Ascending aorta (tissue), 2 donors: ENCODE measurements around the gene RNASE8. TPM values are rescaled to one million over a fixed set of nuclear protein-coding genes. Genes with fewer than 3 reads are reported as not detected.

Experiments used
- DNase-seq, 2 donors: peaks; one replicate each; pipeline ENCODE4 v3.0.0-alpha.2; 2019; ENCODE audit warnings: low spot score in 2 of 2
- H3K27ac ChIP-seq, 2 donors: fragments of 200-600 bp; sonication (generic); one replicate each; pipeline ENCODE4 v1.5.1; 2016 to 2017; ENCODE audit warnings: mild to moderate bottlenecking in 1 of 2
- H3K27me3 ChIP-seq: fragments of 200-600 bp; sonication (generic); one replicate; pipeline ENCODE4 v1.5.1; 2017
- H3K36me3 ChIP-seq, 2 donors: fragments of 200-600 bp; sonication (generic); one replicate each; pipeline ENCODE4 v1.5.1; 2016
- H3K4me1 ChIP-seq, 2 donors: fragments of 200-600 bp; sonication (generic); one replicate each; pipeline ENCODE4 v1.5.1; 2016 to 2017; ENCODE audit warnings: mild to moderate bottlenecking in 1 of 2
- H3K4me3 ChIP-seq, 2 donors: fragments of 200-600 bp; sonication (generic); one replicate each; pipeline ENCODE4 v1.5.1; 2016 to 2017; ENCODE audit warnings: mild to moderate bottlenecking in 1 of 2
- H3K9me3 ChIP-seq, 2 donors: fragments of 200-600 bp; sonication (generic); one replicate each; pipeline ENCODE4 v1.5.1; 2016
- intact Hi-C: fragments of 100-400 bp; cut with DNase I; formaldehyde crosslinking; loops from one replicate; pipeline ENCODE4 v1.15.1; 2023
- total RNA-seq: library from RNA; depleted of rRNA; stranded (reverse); fragments of >200 nt; gene quantifications from one replicate; pipeline ENCODE4 v1.1.0, GENCODE V29; 2016
- TF ChIP-seq, protein P1 (sequence below), 3 experiments: fragments of 200-600 bp in 2 of 3; fragments of 450-650 bp in 1 of 3; sonication (generic) in 2 of 3; IDR thresholded peaks; one replicate each; pipeline ENCODE4 v1.5.1; 2016 to 2019; ENCODE audit warnings: antibody characterized with exemption in 3 of 3, mild to moderate bottlenecking in 1 of 3, moderate library complexity in 1 of 3

RNASE8 gene
- total RNA-seq, 1 donor from 2014 or later = not detected

DNA sequence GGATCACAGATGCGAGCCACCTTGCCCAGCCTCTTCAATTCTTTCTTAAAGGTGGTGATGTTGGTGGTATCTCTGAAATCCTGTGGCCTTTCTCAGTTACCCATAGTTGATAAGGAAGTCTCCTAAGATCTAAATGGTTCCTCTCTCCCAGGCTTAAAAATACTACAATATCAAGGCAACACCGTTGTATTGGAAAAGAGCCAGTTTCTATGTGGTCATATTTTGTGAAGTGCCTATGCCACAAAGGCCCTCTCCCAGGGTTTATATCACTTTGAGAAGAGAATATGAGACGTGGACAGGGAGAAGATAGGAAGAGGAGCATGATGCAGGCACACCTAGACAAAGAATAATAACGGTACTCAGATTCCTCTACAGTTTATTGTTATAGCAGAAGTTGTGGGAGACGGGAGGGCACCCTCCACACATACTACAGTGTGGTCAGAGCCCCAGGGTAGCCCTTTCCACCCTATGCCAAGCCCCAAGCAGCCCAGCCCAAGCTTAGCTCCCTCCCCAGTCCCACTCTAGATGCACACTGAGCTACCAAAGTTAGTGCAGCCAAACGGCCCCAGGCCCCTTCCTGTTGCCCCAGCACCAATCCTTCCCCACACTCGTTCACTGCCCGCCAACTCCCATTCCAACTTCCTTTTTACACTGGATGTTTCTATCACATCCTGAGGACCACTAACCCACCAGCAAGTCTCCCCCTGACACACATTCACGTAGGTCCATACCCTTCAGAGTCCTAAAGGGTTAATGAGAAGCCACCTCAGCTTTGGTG lies 41.0 kb upstream of the RNASE8 start:
- DNase-seq = no peak
- H3K9me3 ChIP-seq = no peaks in the 10 kb centered on the region
- intact Hi-C loops = no loop called here
- H3K4me1 ChIP-seq = no peaks in the 10 kb centered on the region
- H3K27ac ChIP-seq = no peak overlapping the region
- no peak overlapping the region for H3K4me3 ChIP-seq
- TF ChIP-seq, protein P1, sequence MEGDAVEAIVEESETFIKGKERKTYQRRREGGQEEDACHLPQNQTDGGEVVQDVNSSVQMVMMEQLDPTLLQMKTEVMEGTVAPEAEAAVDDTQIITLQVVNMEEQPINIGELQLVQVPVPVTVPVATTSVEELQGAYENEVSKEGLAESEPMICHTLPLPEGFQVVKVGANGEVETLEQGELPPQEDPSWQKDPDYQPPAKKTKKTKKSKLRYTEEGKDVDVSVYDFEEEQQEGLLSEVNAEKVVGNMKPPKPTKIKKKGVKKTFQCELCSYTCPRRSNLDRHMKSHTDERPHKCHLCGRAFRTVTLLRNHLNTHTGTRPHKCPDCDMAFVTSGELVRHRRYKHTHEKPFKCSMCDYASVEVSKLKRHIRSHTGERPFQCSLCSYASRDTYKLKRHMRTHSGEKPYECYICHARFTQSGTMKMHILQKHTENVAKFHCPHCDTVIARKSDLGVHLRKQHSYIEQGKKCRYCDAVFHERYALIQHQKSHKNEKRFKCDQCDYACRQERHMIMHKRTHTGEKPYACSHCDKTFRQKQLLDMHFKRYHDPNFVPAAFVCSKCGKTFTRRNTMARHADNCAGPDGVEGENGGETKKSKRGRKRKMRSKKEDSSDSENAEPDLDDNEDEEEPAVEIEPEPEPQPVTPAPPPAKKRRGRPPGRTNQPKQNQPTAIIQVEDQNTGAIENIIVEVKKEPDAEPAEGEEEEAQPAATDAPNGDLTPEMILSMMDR (IDR thresholded peaks at IDR 0.05) = no peak
- H3K27me3 ChIP-seq = no peaks in the 10 kb centered on the region
- H3K36me3 ChIP-seq = peaks cover 36 to 47% of the 10 kb centered on the region in 2 donors

DNA sequence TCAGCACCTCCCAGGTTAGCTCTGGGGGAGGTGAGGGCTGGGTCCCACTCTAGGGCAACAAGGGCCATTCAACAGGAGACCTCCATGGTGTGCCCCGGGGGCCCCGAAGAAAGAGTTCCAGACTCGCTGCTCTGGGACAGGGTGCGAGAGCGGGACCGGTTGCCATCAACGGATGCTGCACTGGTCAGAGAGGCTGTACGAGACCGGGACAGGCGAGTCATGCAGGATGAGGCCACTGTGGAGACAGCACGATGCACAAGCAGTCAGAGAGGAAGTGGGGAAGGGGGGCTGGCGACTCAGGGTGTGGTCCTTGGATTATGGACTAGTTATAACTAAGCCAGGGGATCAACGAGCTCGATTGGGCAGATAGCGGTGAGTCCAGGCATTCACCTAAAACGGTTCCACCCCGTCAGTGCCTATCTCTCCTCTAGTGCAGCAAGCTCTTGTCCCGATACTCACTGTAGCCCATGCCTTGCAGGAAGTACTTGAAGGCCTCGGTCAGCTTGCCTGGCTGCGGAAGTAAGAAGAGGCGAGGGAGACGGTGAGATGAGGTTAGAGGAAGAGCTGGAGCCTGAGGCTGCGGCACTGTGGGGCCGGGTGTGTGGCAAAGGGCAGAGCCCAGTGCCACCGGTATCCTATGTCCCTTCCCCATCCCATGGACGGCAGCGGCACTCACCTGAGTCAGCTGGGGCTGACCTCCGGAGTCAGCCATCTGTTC lies 39.9 kb upstream of the RNASE8 start:
- Histone ChIP-seq H3K36me3 (peaks cover 36 to 48% of the 10 kb centered on the region in 2 donors), H3K4me3 (no peak overlapping the region), H3K4me1 (no peaks in the 10 kb centered on the region), H3K27ac (no peak overlapping the region), H3K9me3 (no peaks in the 10 kb centered on the region), H3K27me3 (no peaks in the 10 kb centered on the region)
- intact Hi-C loops = no loop called here
- DNase-seq = no peak
- TF ChIP-seq, protein P1 (IDR thresholded peaks at IDR 0.05) = no peak

DNA sequence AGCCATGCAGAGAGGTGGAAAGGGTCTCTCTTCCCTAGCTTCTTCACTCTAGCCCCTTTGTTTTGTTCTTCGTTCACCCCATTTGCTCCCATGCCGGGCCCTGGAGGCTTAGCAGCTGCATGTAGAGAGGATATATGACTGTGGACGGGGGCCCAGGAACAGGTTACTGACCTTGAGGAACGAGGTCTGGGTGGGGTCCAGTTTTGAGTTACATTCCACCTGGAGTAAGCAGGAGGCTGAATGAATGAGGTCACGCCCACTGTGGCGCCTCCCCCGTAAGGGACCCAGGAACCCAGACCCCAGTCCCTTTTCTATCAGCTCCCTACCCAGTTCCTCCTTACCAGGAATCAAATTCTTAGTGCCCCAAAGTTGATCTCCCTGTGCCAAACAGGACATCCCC lies 39.3 kb upstream of the RNASE8 start:
- no peak for DNase-seq
- H3K4me1 ChIP-seq = no peaks in the 10 kb centered on the region
- H3K27ac ChIP-seq = no peak overlapping the region
- H3K36me3 ChIP-seq = peaks cover 36 to 48% of the 10 kb centered on the region in 2 donors
- intact Hi-C loops = no loop called here
- H3K4me3 ChIP-seq = no peak overlapping the region
- H3K27me3 ChIP-seq = no peaks in the 10 kb centered on the region
- H3K9me3 ChIP-seq = no peaks in the 10 kb centered on the region
- TF ChIP-seq, protein P1 (IDR thresholded peaks at IDR 0.05) = no peak

DNA sequence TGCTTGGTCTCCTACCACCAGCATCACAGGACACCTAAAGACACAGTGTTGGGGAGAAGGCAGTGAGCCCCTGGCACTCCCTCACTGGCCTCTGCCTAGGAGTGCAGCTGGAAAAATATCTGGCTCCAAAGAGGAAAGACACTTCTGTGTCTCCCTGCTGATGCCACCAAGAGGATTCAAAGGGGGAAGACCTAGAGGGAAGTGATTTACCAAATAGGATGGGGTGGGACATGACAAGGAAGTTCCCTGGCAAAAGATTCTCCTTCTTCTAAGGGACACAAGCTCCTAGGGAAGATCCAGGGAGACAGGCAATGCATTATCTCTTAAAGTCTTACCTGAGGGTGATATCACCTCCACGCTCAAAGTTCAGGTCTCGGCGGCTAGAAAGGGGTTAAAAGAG lies 38.8 kb upstream of the RNASE8 start:
- Histone ChIP-seq H3K36me3 (peaks cover 36 to 48% of the 10 kb centered on the region in 2 donors), H3K4me1 (peaks cover 0 to 4% of the 10 kb centered on the region in 2 donors), H3K27me3 (no peaks in the 10 kb centered on the region), H3K4me3 (no peak overlapping the region), H3K27ac (no peak overlapping the region), H3K9me3 (no peaks in the 10 kb centered on the region)
- intact Hi-C loops = no loop called here
- TF ChIP-seq, protein P1 (IDR thresholded peaks at IDR 0.05) = no peak
- no peak for DNase-seq

DNA sequence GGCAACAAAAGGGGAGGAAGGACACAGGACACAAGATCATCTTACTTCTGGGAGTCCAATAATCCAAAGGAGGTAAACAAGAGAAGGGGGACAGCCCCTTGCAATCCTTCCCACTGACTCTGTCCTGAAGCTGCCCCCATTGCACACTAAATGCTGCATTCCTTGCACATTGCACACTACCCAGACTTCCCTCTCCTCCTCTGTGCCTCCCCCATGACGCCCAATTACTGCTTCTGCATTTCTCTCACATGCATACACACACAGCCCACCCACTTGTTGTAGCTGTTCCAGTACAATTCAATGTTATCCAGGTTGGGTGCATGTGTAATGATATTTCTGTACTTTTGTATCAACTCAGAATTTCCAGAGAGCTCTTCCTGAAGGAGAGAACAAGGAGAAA lies 38.3 kb upstream of the RNASE8 start:
- H3K27ac ChIP-seq = no peak overlapping the region
- H3K27me3 ChIP-seq = no peaks in the 10 kb centered on the region
- no peak for DNase-seq
- intact Hi-C loops = no loop called here
- H3K4me3 ChIP-seq = no peak overlapping the region
- H3K4me1 ChIP-seq = peaks cover 5 to 6% of the 10 kb centered on the region in 2 donors
- peaks cover 36 to 48% of the 10 kb centered on the region in 2 donors for H3K36me3 ChIP-seq
- no peaks in the 10 kb centered on the region for H3K9me3 ChIP-seq
- TF ChIP-seq, protein P1 (IDR thresholded peaks at IDR 0.05) = no peak
